A673 (cell line): ENCODE measurements around the gene SEL1L3.
A peak's percentile ranks its signal among the peaks of the same experiment; 100 is the strongest.

Experiments
- CTCF ChIP-seq: fragments of 300-800, 200-600 bp; sonication (generic); conservative IDR thresholded peaks from 2 replicates; pipeline ENCODE4 v1.5.1; 2017; ENCODE audit warnings: low read depth, mild to moderate bottlenecking, antibody characterized with exemption, low read length, moderate library complexity, mixed read lengths
- EZH2 ChIP-seq: fragments of 200-600 bp; sonication (generic); IDR thresholded peaks from 2 replicates; pipeline ENCODE4 v1.6.1; 2017; ENCODE audit warnings: borderline replicate concordance, low read depth, mild to moderate bottlenecking, mixed read lengths, antibody characterized with exemption, low read length; ENCODE audit not compliant: poor library complexity, severe bottlenecking

- TF ChIP-seq CTCF (peak; percentile 50), EZH2 (no peak)
These were observed 578 bp upstream of the SEL1L3 start for GRCh38 chr4:25863347-25863784.
